ENCODE results near the gene CAP2.

Gene CAP2

DNA sequence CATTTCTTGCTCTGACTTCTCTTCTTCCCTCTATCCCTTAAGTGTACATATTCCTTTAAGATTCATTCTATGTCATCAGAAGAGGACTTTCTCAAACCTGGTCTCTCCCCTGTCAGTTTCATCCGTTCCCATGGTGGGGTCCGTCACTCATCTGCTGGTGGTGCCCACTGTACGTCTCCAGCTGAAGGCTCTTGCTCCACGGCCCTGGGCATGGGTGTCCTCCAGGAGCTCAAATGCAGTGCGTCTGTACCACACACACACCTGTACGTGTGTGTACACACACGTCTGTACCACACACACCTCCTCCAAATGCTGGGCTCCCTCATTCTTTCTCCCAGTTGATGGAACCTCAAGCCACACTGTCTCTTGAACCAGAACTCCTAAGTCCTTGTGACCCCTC, 85.6 kb downstream of the CAP2 start:
- TF ChIP-seq, protein P1, sequence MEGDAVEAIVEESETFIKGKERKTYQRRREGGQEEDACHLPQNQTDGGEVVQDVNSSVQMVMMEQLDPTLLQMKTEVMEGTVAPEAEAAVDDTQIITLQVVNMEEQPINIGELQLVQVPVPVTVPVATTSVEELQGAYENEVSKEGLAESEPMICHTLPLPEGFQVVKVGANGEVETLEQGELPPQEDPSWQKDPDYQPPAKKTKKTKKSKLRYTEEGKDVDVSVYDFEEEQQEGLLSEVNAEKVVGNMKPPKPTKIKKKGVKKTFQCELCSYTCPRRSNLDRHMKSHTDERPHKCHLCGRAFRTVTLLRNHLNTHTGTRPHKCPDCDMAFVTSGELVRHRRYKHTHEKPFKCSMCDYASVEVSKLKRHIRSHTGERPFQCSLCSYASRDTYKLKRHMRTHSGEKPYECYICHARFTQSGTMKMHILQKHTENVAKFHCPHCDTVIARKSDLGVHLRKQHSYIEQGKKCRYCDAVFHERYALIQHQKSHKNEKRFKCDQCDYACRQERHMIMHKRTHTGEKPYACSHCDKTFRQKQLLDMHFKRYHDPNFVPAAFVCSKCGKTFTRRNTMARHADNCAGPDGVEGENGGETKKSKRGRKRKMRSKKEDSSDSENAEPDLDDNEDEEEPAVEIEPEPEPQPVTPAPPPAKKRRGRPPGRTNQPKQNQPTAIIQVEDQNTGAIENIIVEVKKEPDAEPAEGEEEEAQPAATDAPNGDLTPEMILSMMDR (IDR thresholded peaks at IDR 0.05) = no peak

DNA sequence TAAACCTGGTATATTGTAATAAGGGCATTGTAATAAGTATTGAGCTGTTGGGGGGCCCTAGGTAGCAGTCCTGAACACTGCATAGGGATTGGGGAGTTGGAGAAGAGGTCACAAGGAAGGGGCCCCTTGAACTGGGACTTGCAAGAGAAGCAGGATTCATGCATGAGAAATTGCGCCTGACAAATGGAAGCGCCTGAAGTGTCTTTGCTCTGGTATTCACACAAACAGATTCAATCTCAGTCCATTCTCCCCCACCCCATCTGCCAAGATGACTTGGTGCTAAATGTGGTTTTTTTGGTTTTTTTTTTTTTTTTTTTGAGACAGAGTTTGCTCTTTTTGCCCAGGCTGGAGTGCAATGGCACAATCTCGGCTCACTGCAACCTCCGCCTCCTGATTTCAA, 87.1 kb downstream of the CAP2 start:
- TF ChIP-seq, protein P1 (IDR thresholded peaks at IDR 0.05) = no peak

DNA sequence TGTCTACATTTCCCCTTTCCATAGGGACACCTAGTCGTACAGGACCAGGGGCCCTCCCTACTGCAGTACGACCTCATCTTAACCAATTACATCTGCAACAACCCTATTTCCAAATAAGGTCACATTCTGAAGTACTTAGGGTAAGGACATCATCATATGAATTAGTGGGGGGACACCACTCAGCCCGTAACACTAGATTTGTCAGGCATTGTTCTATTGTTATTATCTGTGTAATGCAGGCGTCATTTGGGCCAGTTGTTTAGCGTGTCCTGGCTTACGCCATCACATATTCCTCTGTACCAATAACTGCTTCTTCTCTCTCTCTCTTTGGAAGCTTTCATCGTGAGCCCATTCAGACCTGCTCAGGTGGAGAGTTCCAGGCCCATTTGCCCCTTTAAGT, 89.3 kb downstream of the CAP2 start:
- TF ChIP-seq, protein P1 (IDR thresholded peaks at IDR 0.05) = no peak

DNA sequence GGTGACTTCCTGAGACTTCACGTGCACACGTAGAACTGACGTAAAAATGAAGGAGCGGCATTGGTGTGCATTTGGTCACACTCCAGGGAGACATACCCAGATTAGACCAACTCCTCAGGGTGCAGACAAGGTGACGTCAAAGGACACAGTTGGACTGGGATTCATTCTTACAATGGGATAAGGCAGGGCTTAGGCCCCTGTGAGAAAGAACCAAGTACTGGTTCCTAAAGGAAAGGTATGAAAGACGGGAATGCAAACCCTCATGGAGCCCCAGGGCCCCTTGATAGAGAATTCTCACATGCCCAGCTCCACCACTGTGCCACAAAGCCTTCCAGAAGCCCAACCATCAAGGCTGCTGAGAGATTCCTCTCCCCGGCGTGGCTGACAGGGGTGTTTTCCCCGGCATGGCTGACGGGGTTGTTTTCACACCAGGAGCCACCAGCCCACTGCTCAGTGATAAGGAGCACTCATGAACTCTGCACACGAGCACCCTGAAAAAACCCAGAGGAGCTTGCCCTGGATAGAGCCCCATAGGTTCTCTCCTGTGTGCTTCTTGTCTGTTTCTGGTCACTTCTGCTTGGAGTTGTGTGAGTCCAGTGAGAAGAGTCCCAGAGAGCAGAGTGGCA, 90.1 kb downstream of the CAP2 start:
- TF ChIP-seq, protein P1 (IDR thresholded peaks at IDR 0.05) = no peak

DNA sequence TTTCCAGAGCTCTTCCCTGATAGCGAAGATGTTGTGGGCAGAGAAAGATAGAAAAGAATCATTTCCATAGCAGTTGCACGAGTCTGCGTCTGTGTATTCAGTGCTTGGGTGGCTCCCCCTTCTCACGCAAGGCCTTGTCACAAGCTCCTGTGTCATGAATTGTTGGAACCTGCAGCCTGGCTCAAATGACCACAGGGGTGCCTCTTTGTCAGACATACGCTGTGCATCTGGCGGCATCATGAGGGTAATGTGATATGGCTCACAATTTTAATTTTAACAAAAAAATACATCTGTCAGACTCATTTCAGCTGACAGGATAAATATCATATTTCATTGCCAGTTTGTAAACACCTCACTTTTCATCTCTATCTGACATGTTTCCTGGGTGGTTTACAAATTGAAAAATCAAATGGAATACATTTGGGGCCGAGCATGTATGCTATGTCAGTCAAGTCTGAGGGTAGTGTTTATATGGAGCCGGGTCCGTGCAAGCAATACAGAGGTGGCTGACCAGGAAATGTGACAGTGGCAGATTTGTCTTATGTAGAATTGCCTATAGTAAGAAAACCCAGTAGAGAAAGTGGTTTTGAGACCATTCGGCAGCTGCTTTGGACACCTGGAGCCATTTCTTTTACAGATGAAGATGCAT, 90.9 kb downstream of the CAP2 start:
- TF ChIP-seq, protein P1 (IDR thresholded peaks at IDR 0.05) = no peak

DNA sequence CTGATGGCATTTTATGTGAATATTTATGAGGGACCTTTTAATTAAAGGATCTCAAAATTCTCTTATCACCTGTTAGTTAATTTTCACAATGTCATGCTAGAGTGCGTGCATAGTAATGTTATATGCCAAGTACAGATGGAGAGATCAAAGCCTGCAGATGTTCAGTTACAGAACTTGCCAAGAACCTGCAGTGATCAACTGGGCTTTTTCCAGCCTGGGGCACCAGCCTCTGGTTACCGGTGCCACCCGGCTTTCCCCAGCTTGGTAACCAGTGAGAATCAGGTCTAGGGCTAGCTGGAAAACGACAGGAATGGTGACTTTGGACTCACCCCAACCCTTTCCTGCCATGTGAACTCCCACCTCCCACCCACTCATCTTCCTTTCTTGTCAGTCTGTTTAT, 91.8 kb downstream of the CAP2 start:
- TF ChIP-seq, protein P1 (IDR thresholded peaks at IDR 0.05) = no peak

DNA sequence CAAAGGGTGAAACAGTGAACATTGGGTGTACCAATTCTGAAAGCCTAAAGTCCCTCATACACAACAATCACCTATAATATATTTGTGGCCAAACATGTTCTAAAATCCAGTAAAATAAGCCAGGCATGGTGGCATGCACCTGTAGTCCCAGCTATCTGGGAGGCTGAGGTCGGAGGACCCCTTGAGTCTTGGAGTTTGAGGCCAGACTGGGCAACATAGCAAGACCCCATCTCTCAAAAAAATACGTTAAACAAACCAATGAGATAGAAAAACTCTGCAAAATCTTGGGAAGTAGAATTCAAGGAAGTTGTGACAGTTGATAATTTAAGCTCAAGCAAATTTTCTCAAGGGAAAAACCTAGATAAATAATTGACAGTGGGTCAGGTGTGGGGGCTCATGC, 92.6 kb downstream of the CAP2 start:
- TF ChIP-seq, protein P1 (IDR thresholded peaks at IDR 0.05) = no peak

Data from LNCAP (cell line).